OCI-LY7 (cell line): Measurements from ENCODE around the gene VSX1. TPM values are rescaled to one million over a fixed set of nuclear protein-coding genes. Genes with fewer than 3 reads are reported as not detected.

Source experiments
- BruUV-seq: library from RNA; stranded (reverse); fragments of 400-500 nt; replicated peaks from 2 replicates; lab custom pipeline; 2021; lab: Mats Ljungman, UMichigan
- CTCF ChIA-PET: fragments of 300-600 bp; sonication (Branson Sonifier 250); formaldehyde crosslinking; loops from one replicate; lab custom pipeline; 2022; ENCODE audit warnings: antibody characterized with exemption; ENCODE audit not compliant: unreplicated experiment; lab: Charles Lee
- POLR2A ChIA-PET: fragments of 300-600 bp; sonication (Branson Sonifier 250); formaldehyde crosslinking; loops from one replicate; lab custom pipeline; 2022; ENCODE audit warnings: antibody characterized with exemption; lab: Charles Lee
- DNase-seq: peaks from one replicate; pipeline ENCODE4 v3.0.0-alpha.2; 2015; ENCODE audit warnings: low spot score
- H2AFZ ChIP-seq: fragments of 200-600 bp; sonication (generic), shearing (Covaris generic); 2 replicates; pipeline ENCODE4 v1.6.1; 2014; ENCODE audit warnings: mild to moderate bottlenecking, antibody characterized with exemption, low read length, moderate library complexity
- H3K27ac ChIP-seq: fragments of 200-600 bp; sonication (generic); 2 replicates; pipeline ENCODE4 v1.5.1; 2014; ENCODE audit warnings: mixed run types, low read depth, mild to moderate bottlenecking, moderate library complexity, low read length, inconsistent platforms; ENCODE audit not compliant: poor library complexity, severe bottlenecking
- H3K36me3 ChIP-seq: fragments of 200-600 bp; sonication (generic); 2 replicates; pipeline ENCODE4 v1.6.1; 2014; ENCODE audit warnings: mild to moderate bottlenecking, antibody characterized with exemption, low read length, moderate library complexity, mixed read lengths; ENCODE audit not compliant: insufficient read depth
- H3K4me1 ChIP-seq: fragments of 200-600 bp; sonication (generic); 2 replicates; pipeline ENCODE4 v1.5.1; 2014; ENCODE audit warnings: mild to moderate bottlenecking, low read length; ENCODE audit not compliant: insufficient read depth, poor library complexity, severe bottlenecking
- H3K4me2 ChIP-seq: fragments of 200-600 bp; sonication (generic); 2 replicates; pipeline ENCODE4 v1.6.1; 2014; ENCODE audit warnings: mild to moderate bottlenecking, low read length
- H3K4me3 ChIP-seq: fragments of 200-600 bp; sonication (generic); 2 replicates; pipeline ENCODE4 v1.5.1; 2014; ENCODE audit warnings: mild to moderate bottlenecking, low read depth, low read length; ENCODE audit not compliant: poor library complexity, severe bottlenecking
- H3K79me2 ChIP-seq: fragments of 200-600 bp; sonication (generic); 2 replicates; pipeline ENCODE4 v1.6.1; 2016; ENCODE audit warnings: low read depth, mild to moderate bottlenecking, low read length, moderate library complexity, mixed read lengths; ENCODE audit not compliant: insufficient read depth
- H3K9me2 ChIP-seq: fragments of 200-600 bp; sonication (generic); 2 replicates; pipeline ENCODE4 v1.6.1; 2016; ENCODE audit warnings: mild to moderate bottlenecking, low read length, mixed read lengths; ENCODE audit not compliant: insufficient read depth
- H3K9me3 ChIP-seq: fragments of 200-600 bp; sonication (generic); 2 replicates; pipeline ENCODE4 v1.6.1; 2014; ENCODE audit warnings: mild to moderate bottlenecking, mixed run types, low read length, mixed read lengths
- H4K20me1 ChIP-seq: fragments of 200-600 bp; sonication (generic); 2 replicates; pipeline ENCODE4 v1.6.1; 2014; ENCODE audit warnings: mild to moderate bottlenecking, antibody characterized with exemption, low read length, moderate library complexity, mixed read lengths; ENCODE audit not compliant: insufficient read depth
- CTCF ChIP-seq: fragments of 200-600 bp; sonication (generic); conservative IDR thresholded peaks from 2 replicates; pipeline ENCODE4 v1.5.1; 2014; ENCODE audit warnings: mild to moderate bottlenecking, antibody characterized with exemption, low read length, moderate library complexity, mixed read lengths
- EZH2phosphoT487 ChIP-seq: fragments of 200-600 bp; sonication (generic); IDR thresholded peaks from 2 replicates; pipeline ENCODE4 v1.6.1; 2018; ENCODE audit warnings: low read depth, borderline replicate concordance, mild to moderate bottlenecking, mixed run types, antibody characterized with exemption, low read length, moderate library complexity, mixed read lengths
- intact Hi-C: fragments of 100-400 bp; cut with micrococcal nuclease; formaldehyde crosslinking; loops from one replicate; pipeline ENCODE4 v1.10.0; 2022; ENCODE audit not compliant: unreplicated experiment
- total RNA-seq, 2 experiments: library from RNA; depleted of rRNA in 1 of 2; stranded (reverse); fragments of >200 nt in 1 of 2; shearing (Covaris generic) in 1 of 2; gene quantifications; 2 replicates each; pipeline ENCODE4 v1.2.3, GENCODE V29; 2014 to 2022

The VSX1 gene
- total RNA-seq, 2 experiments from 2014 or later: not detected

- Histone ChIP-seq H3K79me2 (no peaks in the 10 kb centered on the region), H3K4me3 (no peak overlapping the region), H3K9me2 (no peaks in the 10 kb centered on the region), H2AFZ (peak overlapping the region; percentile 63), H3K4me2 (peak overlapping the region; percentile 61), H3K4me1 (peaks cover 20% of the 10 kb centered on the region), H3K36me3 (no peaks in the 10 kb centered on the region), H3K27ac (peak overlapping the region; percentile 16), H4K20me1 (no peaks in the 10 kb centered on the region), H3K9me3 (no peaks in the 10 kb centered on the region)
- intact Hi-C loops: no loop called here
- CTCF ChIA-PET: interaction anchor here (0.9 kb wide), 1 partner anchor 19 kb away, joined by 3 read pairs; no protein-coding TSS in a partner anchor
- no TSS peak for BruUV-seq
- no peak for TF ChIP-seq EZH2phosphoT487
- no peak for TF ChIP-seq CTCF
- DNase-seq: no peak
- POLR2A ChIA-PET: no interaction called here
Measured at GRCh38 chr20:25043499-25044260, 38.3 kb downstream of the VSX1 start.

GRCh38 chr20:25042531-25043498 is 39.1 kb downstream of the VSX1 start:
- Histone ChIP-seq H3K4me1 (peaks cover 21% of the 10 kb centered on the region), H2AFZ (peak overlapping the region; percentile 63), H3K9me3 (no peaks in the 10 kb centered on the region), H3K4me3 (peak overlapping the region; percentile 3), H3K36me3 (no peaks in the 10 kb centered on the region), H3K79me2 (no peaks in the 10 kb centered on the region), H3K9me2 (no peaks in the 10 kb centered on the region), H3K27ac (peak overlapping the region; percentile 16), H4K20me1 (no peaks in the 10 kb centered on the region), H3K4me2 (peak overlapping the region; percentile 61)
- intact Hi-C loops: no loop called here
- ChIA-PET POLR2A (no interaction called here), CTCF (no interaction called here)
- TF ChIP-seq EZH2phosphoT487 (no peak), CTCF (no peak)
- BruUV-seq: no TSS peak
- peak; percentile 82 for DNase-seq
